HG02571 (cell line): ENCODE results near the gene C16orf92.

Source experiments
- ATAC-seq: cut with Tn5 transposase; IDR thresholded peaks from one replicate; pipeline ENCODE4 v1.9.1; 2021; ENCODE audit warnings: mild to moderate bottlenecking, moderate library complexity; ENCODE audit not compliant: unreplicated experiment

The C16orf92 gene

GRCh38 chr16:30022887-30023286 is at the start of gene C16orf92:
Gene C16orf92 (plus strand): TSS chr16:30023198. CDS start chr16:30023341, 143 bp downstream.
- ATAC-seq = no peak

DNA sequence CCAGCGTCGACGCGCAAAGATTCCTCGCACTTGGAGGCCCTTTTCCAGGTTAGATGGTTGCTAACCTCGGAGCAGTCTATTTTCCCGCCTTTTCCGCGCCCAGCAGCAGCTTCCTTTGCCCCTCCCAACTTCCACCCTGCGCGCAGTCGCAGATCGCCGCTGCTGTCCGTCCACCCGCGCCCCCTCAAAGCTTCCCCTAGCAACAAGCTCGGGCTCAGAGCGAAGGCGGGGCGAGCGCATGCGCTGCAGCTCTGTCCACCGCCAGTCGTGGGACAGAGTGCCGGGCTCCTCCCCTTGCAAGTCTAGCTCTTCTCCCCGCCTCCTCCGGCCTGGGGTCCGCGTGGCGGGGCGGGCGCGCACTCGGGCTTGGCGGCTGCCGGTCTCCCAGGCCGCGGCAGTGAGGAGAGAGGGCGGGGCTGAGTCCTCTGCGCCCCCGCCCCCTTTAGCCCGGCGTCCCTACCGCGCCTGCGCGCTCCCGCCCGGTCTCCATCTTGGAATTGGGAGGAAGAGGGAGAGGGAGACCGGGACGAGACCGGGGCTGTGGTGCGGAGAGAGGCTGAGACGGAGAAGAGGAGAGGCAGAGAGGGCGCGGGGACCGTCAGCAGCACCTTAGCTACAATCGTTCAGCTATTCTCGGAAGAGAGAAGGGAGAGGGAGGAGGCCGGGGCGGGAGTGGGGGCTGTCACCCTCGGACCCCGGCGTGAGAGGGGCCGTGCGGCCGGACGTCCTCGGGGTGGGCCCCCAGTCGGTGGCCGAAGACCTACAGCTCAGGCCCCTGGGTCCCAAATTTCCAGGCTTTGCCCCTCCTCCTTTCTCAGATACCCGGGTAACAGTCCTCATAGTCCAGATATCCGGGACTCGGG is 49.4 kb upstream of the C16orf92 start, which contains the start of gene TAOK2:
TSS of gene TAOK2 (plus strand) at position 485 of the 863 bp plus-strand sequence. CDS start 3,905 bp downstream, outside the sequence.
- peak; percentile 91 for ATAC-seq

- ATAC-seq = no peak
Measured at GRCh38 chr16:29974291-29975133, 48.5 kb upstream of the C16orf92 start.

DNA sequence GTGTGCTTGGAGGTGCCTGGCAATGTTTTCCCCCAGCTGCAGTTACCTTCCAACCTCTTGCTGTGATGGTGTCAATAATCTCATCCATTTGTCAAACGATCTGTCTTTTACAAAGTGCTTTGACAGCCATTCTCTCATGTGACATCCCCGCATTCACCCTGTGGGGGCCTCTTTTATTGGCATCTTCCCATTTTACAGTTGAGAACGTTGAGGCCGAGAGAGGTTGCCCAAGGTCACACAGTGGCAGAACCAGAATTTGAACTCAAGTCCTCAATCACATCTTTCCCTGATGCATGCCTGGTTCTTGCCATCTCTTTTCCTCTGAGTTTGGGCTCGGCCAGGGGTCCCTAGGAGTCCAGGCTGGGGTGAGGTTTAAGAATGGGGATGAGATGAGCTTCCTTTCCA is 47.9 kb upstream of the C16orf92 start:
- ATAC-seq = no peak

DNA sequence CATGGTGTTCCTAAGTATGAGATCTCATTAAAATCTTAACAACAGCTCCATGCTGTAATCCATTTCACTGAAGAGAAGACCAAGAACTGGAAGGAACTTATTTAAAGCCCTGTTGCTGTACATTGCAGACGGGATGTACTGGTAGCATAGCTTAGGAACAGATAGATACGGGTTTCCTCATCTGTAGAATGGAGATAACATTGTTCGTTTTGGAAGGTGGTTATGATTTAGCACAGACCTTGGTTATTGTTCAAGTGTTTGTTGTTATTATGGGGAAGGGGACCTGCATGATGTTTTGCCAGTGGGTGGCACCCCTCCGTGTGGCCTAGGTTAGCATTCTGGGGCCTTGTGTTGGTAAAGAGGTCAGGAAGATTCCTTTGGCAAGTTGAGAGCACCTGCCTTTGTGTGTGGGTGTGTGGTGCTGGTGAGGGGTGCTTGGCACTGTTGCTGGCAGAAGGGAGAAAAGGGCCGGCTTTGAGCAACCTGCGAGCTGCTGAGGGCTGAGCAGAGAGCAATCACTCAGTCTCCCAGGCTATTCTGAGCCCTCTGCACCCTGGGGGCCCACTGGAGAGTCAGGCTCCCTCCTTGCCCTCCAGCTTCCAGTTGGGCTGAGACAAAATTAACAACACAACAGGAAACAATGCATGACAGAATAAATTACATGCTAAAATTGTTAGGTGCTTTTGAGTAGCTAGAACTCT is 47.0 kb upstream of the C16orf92 start:
- no peak for ATAC-seq

GRCh38 chr16:29977063-29977825 is 45.8 kb upstream of the C16orf92 start:
- no peak for ATAC-seq

GRCh38 chr16:29978081-29978480 is 44.9 kb upstream of the C16orf92 start:
- ATAC-seq = no peak

- ATAC-seq = no peak
Measured at GRCh38 chr16:29978564-29979270, 44.3 kb upstream of the C16orf92 start.

- no peak for ATAC-seq
Measured at GRCh38 chr16:29982560-29983419, 40.2 kb upstream of the C16orf92 start.

DNA sequence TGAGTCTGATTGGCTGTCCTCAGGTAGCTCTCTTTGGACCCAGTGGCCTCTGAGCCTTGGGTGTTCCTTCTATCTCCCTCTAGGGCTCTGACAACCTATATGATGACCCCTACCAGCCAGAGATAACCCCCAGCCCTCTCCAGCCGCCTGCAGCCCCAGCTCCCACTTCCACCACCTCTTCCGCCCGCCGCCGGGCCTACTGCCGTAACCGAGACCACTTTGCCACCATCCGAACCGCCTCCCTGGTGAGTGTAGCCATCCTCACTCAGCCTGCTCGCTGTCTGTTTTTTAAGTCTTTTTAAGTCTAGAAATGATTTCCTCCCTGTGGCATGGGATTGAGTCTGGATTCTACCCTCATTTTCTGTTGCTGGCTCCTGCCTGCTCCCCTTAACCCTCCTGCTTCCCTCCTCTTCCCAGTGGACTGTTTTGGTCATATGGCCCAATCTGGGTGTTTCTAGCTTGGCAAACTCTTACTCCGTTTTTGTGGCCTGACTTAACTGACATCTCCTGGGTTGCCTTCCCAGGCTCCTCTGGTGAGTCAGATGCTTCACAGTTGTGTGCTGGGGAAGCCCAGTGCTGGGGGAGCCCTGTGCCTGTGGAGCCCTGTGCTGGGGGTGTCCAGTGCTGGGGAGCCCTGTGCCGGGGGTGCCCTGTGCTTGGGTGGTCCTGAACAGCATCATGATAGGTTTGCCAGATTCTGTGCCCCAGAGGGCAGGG is 39.4 kb upstream of the C16orf92 start:
- no peak for ATAC-seq

DNA sequence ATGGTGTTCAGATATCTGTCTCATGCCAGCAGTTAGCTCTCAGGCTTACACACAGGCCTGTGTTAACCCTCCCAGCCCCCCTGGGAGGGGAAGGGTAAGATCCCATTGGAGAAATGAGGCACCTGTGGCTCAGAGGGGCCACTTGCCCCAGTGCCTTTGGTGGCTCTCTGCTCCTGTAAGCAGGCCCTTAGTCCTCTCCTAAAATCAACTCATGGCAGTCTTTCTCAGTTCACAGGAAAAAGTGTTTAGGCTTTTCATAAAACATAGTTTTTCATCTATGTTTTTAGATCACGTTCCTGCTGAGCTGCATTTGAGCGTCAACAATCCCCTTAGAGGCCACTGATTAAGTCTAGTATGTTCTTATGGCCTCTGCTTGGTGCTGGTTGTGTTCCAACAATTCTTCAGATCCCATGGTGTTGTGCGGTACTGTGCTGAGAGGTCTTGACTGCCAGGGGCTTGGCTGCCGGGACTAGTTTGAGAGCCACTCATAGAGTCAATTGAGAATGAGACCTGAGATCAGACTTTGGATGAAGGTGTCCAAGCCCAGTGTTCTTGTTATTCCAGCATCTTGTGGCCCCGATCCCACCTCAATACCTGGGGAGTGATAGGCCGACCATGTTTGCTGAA is 38.7 kb upstream of the C16orf92 start:
- ATAC-seq = no peak

GRCh38 chr16:29984764-29985147 is 38.2 kb upstream of the C16orf92 start:
- ATAC-seq = no peak

DNA sequence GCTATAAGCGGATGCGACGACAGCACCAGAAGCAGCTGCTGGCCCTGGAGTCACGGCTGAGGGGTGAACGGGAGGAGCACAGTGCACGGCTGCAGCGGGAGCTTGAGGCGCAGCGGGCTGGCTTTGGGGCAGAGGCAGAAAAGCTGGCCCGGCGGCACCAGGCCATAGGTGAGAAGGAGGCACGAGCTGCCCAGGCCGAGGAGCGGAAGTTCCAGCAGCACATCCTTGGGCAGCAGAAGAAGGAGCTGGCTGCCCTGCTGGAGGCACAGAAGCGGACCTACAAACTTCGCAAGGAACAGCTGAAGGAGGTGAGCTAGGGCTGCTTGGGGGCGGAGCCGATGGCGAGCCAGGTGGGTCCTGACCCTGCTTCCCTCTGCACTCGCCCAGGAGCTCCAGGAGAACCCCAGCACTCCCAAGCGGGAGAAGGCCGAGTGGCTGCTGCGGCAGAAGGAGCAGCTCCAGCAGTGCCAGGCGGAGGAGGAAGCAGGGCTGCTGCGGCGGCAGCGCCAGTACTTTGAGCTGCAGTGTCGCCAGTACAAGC is 37.7 kb upstream of the C16orf92 start:
- no peak for ATAC-seq

DNA sequence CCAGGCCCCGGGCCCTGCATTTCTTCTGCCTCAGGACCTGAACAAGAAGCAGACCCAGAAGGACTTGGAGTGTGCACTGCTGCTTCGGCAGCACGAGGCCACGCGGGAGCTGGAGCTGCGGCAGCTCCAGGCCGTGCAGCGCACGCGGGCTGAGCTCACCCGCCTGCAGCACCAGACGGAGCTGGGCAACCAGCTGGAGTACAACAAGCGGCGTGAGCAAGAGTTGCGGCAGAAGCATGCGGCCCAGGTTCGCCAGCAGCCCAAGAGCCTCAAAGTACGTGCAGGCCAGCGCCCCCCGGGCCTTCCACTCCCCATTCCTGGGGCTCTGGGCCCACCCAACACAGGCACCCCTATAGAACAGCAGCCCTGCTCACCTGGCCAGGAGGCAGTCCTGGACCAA is 36.8 kb upstream of the C16orf92 start:
- ATAC-seq = no peak

GRCh38 chr16:29986931-29987330 is 36.1 kb upstream of the C16orf92 start:
- no peak for ATAC-seq

DNA sequence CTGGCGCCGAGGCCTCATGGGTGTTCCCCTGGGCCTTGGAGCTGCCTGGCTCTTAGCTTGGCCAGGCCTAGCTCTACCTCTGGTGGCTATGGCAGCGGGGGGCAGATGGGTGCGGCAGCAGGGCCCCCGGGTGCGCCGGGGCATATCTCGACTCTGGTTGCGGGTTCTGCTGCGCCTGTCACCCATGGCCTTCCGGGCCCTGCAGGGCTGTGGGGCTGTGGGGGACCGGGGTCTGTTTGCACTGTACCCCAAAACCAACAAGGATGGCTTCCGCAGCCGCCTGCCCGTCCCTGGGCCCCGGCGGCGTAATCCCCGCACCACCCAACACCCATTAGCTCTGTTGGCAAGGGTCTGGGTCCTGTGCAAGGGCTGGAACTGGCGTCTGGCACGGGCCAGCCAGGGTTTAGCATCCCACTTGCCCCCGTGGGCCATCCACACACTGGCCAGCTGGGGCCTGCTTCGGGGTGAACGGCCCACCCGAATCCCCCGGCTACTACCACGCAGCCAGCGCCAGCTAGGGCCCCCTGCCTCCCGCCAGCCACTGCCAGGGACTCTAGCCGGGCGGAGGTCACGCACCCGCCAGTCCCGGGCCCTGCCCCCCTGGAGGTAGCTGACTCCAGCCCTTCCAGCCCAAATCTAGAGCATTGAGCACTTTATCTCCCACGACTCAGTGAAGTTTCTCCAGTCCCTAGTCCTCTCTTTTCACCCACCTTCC is 35.5 kb upstream of the C16orf92 start:
- ATAC-seq = no peak
